22Rv1 (cell line): ENCODE measurements around the gene ETV1.

Source experiments
- ZFX ChIP-seq: fragments of 450-650 bp; IDR thresholded peaks from 2 replicates; pipeline ENCODE4 v1.6.1; 2017; ENCODE audit warnings: antibody characterized with exemption, borderline replicate concordance
- TF ChIP-seq, protein P1 (sequence below): fragments of 450-650 bp; IDR thresholded peaks from 2 replicates; pipeline ENCODE4 v1.5.1; 2017; ENCODE audit warnings: mild to moderate bottlenecking

DNA sequence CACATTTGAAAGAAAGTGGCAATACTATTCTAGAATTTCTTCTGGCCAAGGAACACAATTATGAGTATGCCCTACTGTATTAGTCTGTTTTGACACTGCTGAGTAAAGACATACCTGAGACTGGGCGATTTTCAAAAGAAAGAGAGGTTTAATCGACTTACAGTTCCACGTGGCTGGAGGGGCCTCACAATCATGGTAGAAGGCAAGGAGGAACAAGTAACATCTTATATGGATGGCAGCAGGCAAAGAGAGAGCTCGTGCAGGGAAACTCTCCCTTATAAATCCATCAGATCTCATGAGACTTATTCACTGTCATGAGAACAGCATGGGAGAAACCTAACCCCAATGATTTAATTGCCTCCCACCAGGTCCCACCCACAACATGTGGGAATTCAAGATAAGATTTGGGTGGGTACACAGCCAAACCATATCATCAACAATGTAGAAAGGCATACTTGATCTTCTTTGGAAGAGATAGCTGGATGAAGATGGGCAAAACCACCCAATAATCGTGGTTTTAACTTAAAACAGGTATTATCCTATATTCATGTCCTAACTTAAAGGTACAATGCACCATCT lies 113.9 kb downstream of the ETV1 start:
- TF ChIP-seq, protein P1, sequence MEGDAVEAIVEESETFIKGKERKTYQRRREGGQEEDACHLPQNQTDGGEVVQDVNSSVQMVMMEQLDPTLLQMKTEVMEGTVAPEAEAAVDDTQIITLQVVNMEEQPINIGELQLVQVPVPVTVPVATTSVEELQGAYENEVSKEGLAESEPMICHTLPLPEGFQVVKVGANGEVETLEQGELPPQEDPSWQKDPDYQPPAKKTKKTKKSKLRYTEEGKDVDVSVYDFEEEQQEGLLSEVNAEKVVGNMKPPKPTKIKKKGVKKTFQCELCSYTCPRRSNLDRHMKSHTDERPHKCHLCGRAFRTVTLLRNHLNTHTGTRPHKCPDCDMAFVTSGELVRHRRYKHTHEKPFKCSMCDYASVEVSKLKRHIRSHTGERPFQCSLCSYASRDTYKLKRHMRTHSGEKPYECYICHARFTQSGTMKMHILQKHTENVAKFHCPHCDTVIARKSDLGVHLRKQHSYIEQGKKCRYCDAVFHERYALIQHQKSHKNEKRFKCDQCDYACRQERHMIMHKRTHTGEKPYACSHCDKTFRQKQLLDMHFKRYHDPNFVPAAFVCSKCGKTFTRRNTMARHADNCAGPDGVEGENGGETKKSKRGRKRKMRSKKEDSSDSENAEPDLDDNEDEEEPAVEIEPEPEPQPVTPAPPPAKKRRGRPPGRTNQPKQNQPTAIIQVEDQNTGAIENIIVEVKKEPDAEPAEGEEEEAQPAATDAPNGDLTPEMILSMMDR, result no peak
- TF ChIP-seq ZFX, result no peak
